RCC 7860 (cell line): ENCODE measurements around the gene DHX9.

Source experiments
- DNase-seq: peaks from one replicate; pipeline ENCODE4 v3.0.0-alpha.2; 2015; ENCODE audit warnings: low spot score
- FAIRE-seq: peaks from 2 replicates; lab custom pipeline; 2012; peaks lifted over from hg19 to GRCh38; lab: Jason Lieb, UNC

The DHX9 gene

GRCh38 chr1:182839209-182840066, at the start of gene DHX9:
Gene DHX9 (plus strand): TSS chr1:182839347. CDS start chr1:182842567, 3,220 bp downstream.
- FAIRE-seq (no peak), DNase-seq (peak; percentile 83)

- DNase-seq (no peak), FAIRE-seq (no peak)
Observed at GRCh38 chr1:182791281-182792179, 47.6 kb upstream of the DHX9 start.

- DNase-seq (no peak), FAIRE-seq (no peak)
Observed at GRCh38 chr1:182794091-182794490, 45.1 kb upstream of the DHX9 start.

GRCh38 chr1:182794676-182795201, 44.4 kb upstream of the DHX9 start:
- FAIRE-seq (no peak), DNase-seq (no peak)

- FAIRE-seq (no peak), DNase-seq (no peak)
Observed at GRCh38 chr1:182795563-182796228, 43.5 kb upstream of the DHX9 start.

- FAIRE-seq (no peak), DNase-seq (no peak)
Observed at GRCh38 chr1:182802006-182802803, 36.9 kb upstream of the DHX9 start.

- DNase-seq (no peak), FAIRE-seq (no peak)
Observed at GRCh38 chr1:182803846-182804245, 35.3 kb upstream of the DHX9 start.

GRCh38 chr1:182806015-182806678, 33.0 kb upstream of the DHX9 start:
- DNase-seq (no peak), FAIRE-seq (no peak)

GRCh38 chr1:182807907-182808306, 31.2 kb upstream of the DHX9 start:
- no peak for FAIRE-seq
- DNase-seq, result no peak

- no peak for DNase-seq
Observed at GRCh38 chr1:182809414-182809957, 29.7 kb upstream of the DHX9 start.

GRCh38 chr1:182811975-182812722, 27.0 kb upstream of the DHX9 start:
- FAIRE-seq, result no peak
- no peak for DNase-seq

More at GRCh38 chr1:182809414-182809957, 29.7 kb upstream of the DHX9 start:
- FAIRE-seq, result no peak

GRCh38 chr1:182816863-182817262, 22.3 kb upstream of the DHX9 start:
- FAIRE-seq (no peak), DNase-seq (no peak)

- FAIRE-seq (no peak), DNase-seq (no peak)
Observed at GRCh38 chr1:182817802-182818201, 21.3 kb upstream of the DHX9 start.

GRCh38 chr1:182823220-182823619, 15.9 kb upstream of the DHX9 start:
- no peak for FAIRE-seq
- DNase-seq, result no peak

- FAIRE-seq (no peak), DNase-seq (no peak)
Observed at GRCh38 chr1:182826892-182827291, 12.3 kb upstream of the DHX9 start.

- DNase-seq, result no peak
- no peak for FAIRE-seq
Observed at GRCh38 chr1:182829285-182829932, 9.7 kb upstream of the DHX9 start.

- FAIRE-seq (no peak), DNase-seq (peak; percentile 34)
Observed at GRCh38 chr1:182833271-182833670, 5.9 kb upstream of the DHX9 start.

- FAIRE-seq (no peak), DNase-seq (no peak)
Observed at GRCh38 chr1:182834326-182834725, 4.8 kb upstream of the DHX9 start.
